Uterus (tissue), 4 donors: ENCODE measurements around the gene PCGF1. TPM values are rescaled to one million over a fixed set of nuclear protein-coding genes. Genes with fewer than 3 reads are reported as not detected.

Experiments
- DNase-seq, 2 donors: peaks; one replicate each; pipeline ENCODE4 v3.0.0-alpha.2; 2019 to 2020
- H3K27ac ChIP-seq, 2 donors: fragments of 200-600 bp; sonication (generic); 1 replicate in 1 of 2; 2 replicates in 1 of 2; pipeline ENCODE4 v1.5.1; 2016 to 2018
- H3K27me3 ChIP-seq, 2 donors: fragments of 200-600 bp; sonication (generic); one replicate each; pipeline ENCODE4 v1.5.1; 2018 to 2019; ENCODE audit warnings: control low read depth in 1 of 2
- H3K36me3 ChIP-seq, 2 donors: fragments of 200-600 bp; sonication (generic); one replicate each; pipeline ENCODE4 v1.5.1; 2019; ENCODE audit warnings: control low read depth in 1 of 2
- H3K4me1 ChIP-seq, 2 donors: fragments of 200-600 bp; sonication (generic); one replicate each; pipeline ENCODE4 v1.5.1; 2018 to 2019; ENCODE audit warnings: control low read depth in 1 of 2
- H3K4me3 ChIP-seq, 2 donors: fragments of 200-600 bp; sonication (generic); 1 replicate in 1 of 2; 2 replicates in 1 of 2; pipeline ENCODE4 v1.5.1; 2018 to 2019; ENCODE audit warnings: mild to moderate bottlenecking in 1 of 2
- H3K9me3 ChIP-seq, 2 donors: fragments of 200-600 bp; sonication (generic); one replicate each; pipeline ENCODE4 v1.5.1; 2019; ENCODE audit warnings: control low read depth in 1 of 2
- CTCF ChIP-seq, 4 experiments: fragments of 200-600 bp in 2 of 4; fragments of 450-650 bp in 2 of 4; sonication (generic) in 2 of 4; IDR thresholded peaks; one replicate each; pipeline ENCODE4 v1.5.1; 2016 to 2019; ENCODE audit warnings: antibody characterized with exemption in 4 of 4, mild to moderate bottlenecking in 2 of 4, moderate library complexity in 1 of 4
- POLR2A ChIP-seq, 2 donors: fragments of 450-650 bp; IDR thresholded peaks; one replicate each; pipeline ENCODE4 v1.6.1; 2016; ENCODE audit warnings: antibody characterized with exemption in 2 of 2, mild to moderate bottlenecking in 1 of 2, moderate library complexity in 1 of 2
- intact Hi-C: fragments of 100-400 bp; cut with DNase I; formaldehyde crosslinking; loops from one replicate; pipeline ENCODE4 v1.15.1; 2023; ENCODE audit warnings: low total_unique reads
- total RNA-seq, 4 donors: library from RNA; depleted of rRNA in 3 of 4; stranded (reverse); fragments of >200 nt in 3 of 4; gene quantifications; one replicate each; pipeline versions ENCODE4 v1.1.0 to v1.2.4, GENCODE V29; 2014 to 2023
- donor health status: DM: yes; HTN: yes; CAD: no.

The PCGF1 gene
- total RNA-seq, 4 donors from 2014 or later: 2.9 to 11.3 (median 9.7) TPM

DNA sequence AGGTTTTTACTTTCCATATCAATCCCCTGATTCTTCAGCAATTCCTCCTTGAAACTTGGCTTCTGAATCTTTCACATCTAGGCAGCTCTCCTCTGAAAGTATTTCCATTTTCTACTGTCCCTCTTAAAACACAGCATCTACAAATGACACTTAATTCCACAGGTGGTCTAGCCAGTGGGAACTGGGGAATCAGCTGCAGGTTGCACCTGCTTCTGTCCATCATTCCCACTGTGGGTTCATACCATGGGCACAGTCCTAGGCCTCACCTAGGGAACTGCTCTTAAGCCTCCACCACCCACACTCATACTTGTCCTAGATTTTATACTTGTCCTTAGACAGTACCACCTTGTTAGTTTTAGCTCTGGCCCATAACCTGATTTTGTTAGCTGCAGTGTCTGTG lies 44.0 kb upstream of the PCGF1 start:
- H3K4me3 ChIP-seq: no peak overlapping the region
- TF ChIP-seq CTCF (IDR thresholded peaks at IDR 0.05): no peak
- no peak for TF ChIP-seq POLR2A (IDR thresholded peaks at IDR 0.05)
- no peak for DNase-seq
- H3K36me3 ChIP-seq: no peaks in the 10 kb centered on the region
- peaks cover 0 to 12% of the 10 kb centered on the region in 2 donors for H3K4me1 ChIP-seq
- H3K27me3 ChIP-seq: no peaks in the 10 kb centered on the region
- H3K9me3 ChIP-seq: no peaks in the 10 kb centered on the region
- intact Hi-C loops: no loop called here
- no peak overlapping the region for H3K27ac ChIP-seq

- H3K27me3 ChIP-seq: no peaks in the 10 kb centered on the region
- TF ChIP-seq CTCF (IDR thresholded peaks at IDR 0.05) (no peak), POLR2A (IDR thresholded peaks at IDR 0.05) (no peak)
- no peak overlapping the region for H3K27ac ChIP-seq
- H3K36me3 ChIP-seq: no peaks in the 10 kb centered on the region
- peaks cover 0 to 10% of the 10 kb centered on the region in 2 donors for H3K4me1 ChIP-seq
- H3K4me3 ChIP-seq: no peak overlapping the region
- DNase-seq: no peak
- H3K9me3 ChIP-seq: no peaks in the 10 kb centered on the region
- intact Hi-C loops: no loop called here
These were observed 42.7 kb upstream of the PCGF1 start for GRCh38 chr2:74550231-74550630.

DNA sequence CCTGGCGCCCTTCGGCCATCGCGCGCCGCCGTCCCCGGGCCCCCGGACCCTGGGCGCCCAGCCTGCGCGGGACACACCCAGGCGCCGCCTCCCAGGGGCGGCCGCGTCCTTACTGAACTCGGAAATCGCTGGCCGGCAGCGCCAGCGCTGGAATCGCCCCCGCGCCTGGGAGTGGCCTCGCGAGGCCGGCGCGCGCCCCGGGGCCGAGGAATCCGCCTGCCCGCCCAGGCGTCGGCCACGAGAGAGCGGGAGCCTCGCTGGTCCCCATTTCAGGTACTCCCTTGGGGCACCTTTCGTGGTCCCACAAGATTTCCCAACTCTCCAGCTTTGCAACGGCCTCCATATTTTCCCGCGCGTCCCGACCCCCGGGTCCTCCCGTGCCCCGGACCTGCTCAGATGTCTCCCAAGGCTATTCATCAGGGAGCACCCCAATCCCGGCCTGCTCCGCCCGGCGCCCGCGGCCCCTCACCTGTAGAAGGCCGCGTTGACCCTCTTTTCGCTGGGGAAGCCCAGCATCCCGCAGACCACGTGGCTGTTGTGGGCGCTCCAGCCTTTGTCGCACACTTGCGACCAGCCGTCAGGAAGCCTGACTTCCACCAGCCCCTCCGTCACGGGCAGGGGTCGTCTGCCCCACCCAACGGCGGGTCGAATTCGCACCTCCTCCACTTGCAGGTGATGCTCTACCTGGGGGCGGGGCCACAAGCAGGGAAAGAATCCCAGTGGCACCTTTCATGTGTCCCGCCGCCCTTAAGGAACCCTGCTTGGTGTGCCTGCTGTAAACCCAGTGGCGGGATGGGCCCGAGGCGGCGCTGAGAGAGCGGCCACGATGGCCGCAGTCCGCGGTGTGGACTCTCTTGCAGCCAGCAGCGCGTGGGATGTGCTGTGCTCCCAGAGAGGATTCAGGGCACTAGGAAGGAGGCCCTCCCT lies 41.7 kb upstream of the PCGF1 start:
- H3K9me3 ChIP-seq: no peaks in the 10 kb centered on the region
- no peaks in the 10 kb centered on the region for H3K27me3 ChIP-seq
- peak overlapping the region; percentile 67 to 73 for H3K27ac ChIP-seq
- intact Hi-C loops: no loop called here
- no peaks in the 10 kb centered on the region for H3K36me3 ChIP-seq
- DNase-seq: peak in 1 of 2 donors; percentile 75
- TF ChIP-seq POLR2A (IDR thresholded peaks at IDR 0.05): peak in 1 of 2 donors; percentile 52
- no peak for TF ChIP-seq CTCF (IDR thresholded peaks at IDR 0.05)
- H3K4me1 ChIP-seq: peaks cover 0 to 9% of the 10 kb centered on the region in 2 donors
- peak overlapping the region; percentile 27 to 37 for H3K4me3 ChIP-seq

GRCh38 chr2:74548285-74548899 lies 40.9 kb upstream of the PCGF1 start:
- Histone ChIP-seq H3K9me3 (no peaks in the 10 kb centered on the region), H3K27me3 (no peaks in the 10 kb centered on the region), H3K4me3 (peak overlapping the region; percentile 27 to 37), H3K4me1 (peaks cover 0 to 7% of the 10 kb centered on the region in 2 donors), H3K27ac (peak overlapping the region; percentile 67 to 73), H3K36me3 (no peaks in the 10 kb centered on the region)
- TF ChIP-seq POLR2A (IDR thresholded peaks at IDR 0.05): no peak
- TF ChIP-seq CTCF (IDR thresholded peaks at IDR 0.05): no peak
- intact Hi-C loops: no loop called here
- no peak for DNase-seq

DNA sequence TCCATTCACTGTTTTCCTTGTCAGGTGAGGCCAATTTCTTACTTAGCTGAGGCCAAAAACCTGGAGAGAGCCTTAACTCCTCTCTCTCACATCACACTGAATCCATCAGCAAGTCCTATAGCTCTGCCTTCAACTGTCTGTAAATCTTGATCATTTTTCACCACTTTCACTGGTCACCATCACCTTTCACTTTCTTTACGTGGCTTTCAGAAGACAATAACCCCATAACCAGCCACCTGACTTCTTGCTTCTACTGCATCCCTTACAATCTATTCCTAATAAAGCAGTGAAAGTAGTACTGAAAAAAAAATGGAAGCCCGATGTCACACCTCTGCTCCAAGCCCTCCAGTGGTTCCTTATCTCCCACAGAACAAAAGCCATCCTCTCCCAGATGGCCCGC lies 38.5 kb upstream of the PCGF1 start:
- intact Hi-C loops: no loop called here
- Histone ChIP-seq H3K4me3 (no peak overlapping the region), H3K9me3 (no peaks in the 10 kb centered on the region), H3K4me1 (no peaks in the 10 kb centered on the region), H3K27me3 (no peaks in the 10 kb centered on the region), H3K36me3 (no peaks in the 10 kb centered on the region), H3K27ac (no peak overlapping the region)
- no peak for DNase-seq
- no peak for TF ChIP-seq CTCF (IDR thresholded peaks at IDR 0.05)
- TF ChIP-seq POLR2A (IDR thresholded peaks at IDR 0.05): no peak
